Psoas muscle (tissue), 8 donors: ENCODE data around the gene PRR15. TPM values are rescaled to one million over a fixed set of nuclear protein-coding genes. Genes with fewer than 3 reads are reported as not detected.
"Not testable (repeated sequence)": the region's sequence is repeated elsewhere in the genome, so short reads cannot be mapped to it uniquely, and the experiment has no call there.

Experiments used
- ATAC-seq, 4 donors: fragments of 200-7000 bp; cut with Tn5 transposase; one replicate each; pipeline ENCODE4 v1.9.1; 2020; ENCODE audit warnings: moderate library complexity in 3 of 4, mild to moderate bottlenecking in 2 of 4
- DNase-seq, 2 donors: peaks; one replicate each; pipeline ENCODE4 v3.0.0-alpha.2; 2020
- H3K27ac ChIP-seq: fragments of 200-600 bp; one replicate; pipeline ENCODE4 v1.8.0; 2022
- H3K27me3 ChIP-seq, 3 donors: fragments of 200-600 bp in 1 of 3; one replicate each; pipeline versions ENCODE4 v1.6.1 to v1.8.0; 2013 to 2022; ENCODE audit warnings: low read length in 2 of 3, mild to moderate bottlenecking in 2 of 3, moderate library complexity in 1 of 3; ENCODE audit not compliant: insufficient read depth in 3 of 3
- H3K36me3 ChIP-seq, 2 donors: fragments of 200-600 bp in 1 of 2; one replicate each; pipeline versions ENCODE4 v1.6.1 to v1.8.0; 2013 to 2022; ENCODE audit warnings: low read depth in 1 of 2, mild to moderate bottlenecking in 1 of 2, moderate library complexity in 1 of 2; ENCODE audit not compliant: insufficient read depth in 1 of 2
- H3K4me1 ChIP-seq: fragments of 200-600 bp; one replicate; pipeline ENCODE4 v1.8.0; 2022
- H3K4me3 ChIP-seq: fragments of 200-600 bp; one replicate; pipeline ENCODE4 v1.8.0; 2022; ENCODE audit warnings: mild to moderate bottlenecking
- H3K9me3 ChIP-seq: fragments of 200-600 bp; one replicate; pipeline ENCODE4 v1.8.0; 2022
- WGBS, 3 donors: extraction: QIAGEN DNeasy Blood & Tissue Kit; methylation state at CpG; one replicate each; pipeline versions ENCODE4 v1.1.6 to v1.1.7; 2013; 5-methylcytosine and 5-hydroxymethylcytosine counted together
- intact Hi-C, 2 donors: fragments of 100-400 bp; cut with DNase I; formaldehyde crosslinking; loops; one replicate each; pipeline versions ENCODE4 v1.11.0 to v1.14.2; 2022
- polyA plus RNA-seq, 3 donors: library from polyadenylated mRNA; stranded (reverse); fragments of 200-250 nt; gene quantifications; one replicate each; pipeline ENCODE4 v1.2.3, GENCODE V29; 2013
- total RNA-seq, 4 donors: library from RNA; stranded (reverse); fragmentation: NEBNext Ultra II Directional in 2 of 4; extraction: Animal tissue kit (Norgen Biotek cat#: 25700) in 2 of 4; gene quantifications; one replicate each; pipeline versions ENCODE4 v1.2.1 to v1.2.4, GENCODE V29; 2021 to 2023
- TF ChIP-seq, protein P1 (sequence below): fragments of 200-600 bp; IDR thresholded peaks from one replicate; pipeline ENCODE4 v1.8.0; 2022; ENCODE audit warnings: antibody characterized with exemption
- donor health status: healthy with polysubstance abuse.
- donor health status: DM: no; HTN: no; CAD: no; lungs with moderate emphysema.
- donor health status: Bipolar disorder and iron deficiency.
- donor health status: healthy.
- donor health status: DM: yes; HTN: yes; CAD: no.
- donor health status: DM: no; HTN: no; CAD: no.
- donor health status: DM: no; HTN: no; CAD: no.
- donor health status: DM: yes; HTN: yes; CAD: no.

Gene PRR15
- total and polyA plus RNA-seq, 7 donors: 0.05 to 0.32 (median 0.10) TPM; not detected in 3

GRCh38 chr7:29527505-29528108 lies 36.0 kb upstream of the PRR15 start:
- no peak overlapping the region for H3K4me3 ChIP-seq
- 80 to 89% (median 85%) methylated on average over 4 of the region's 4 CpGs for WGBS, 3 donors
- H3K27me3 ChIP-seq: no peaks in the 10 kb centered on the region
- TF ChIP-seq, protein P1, sequence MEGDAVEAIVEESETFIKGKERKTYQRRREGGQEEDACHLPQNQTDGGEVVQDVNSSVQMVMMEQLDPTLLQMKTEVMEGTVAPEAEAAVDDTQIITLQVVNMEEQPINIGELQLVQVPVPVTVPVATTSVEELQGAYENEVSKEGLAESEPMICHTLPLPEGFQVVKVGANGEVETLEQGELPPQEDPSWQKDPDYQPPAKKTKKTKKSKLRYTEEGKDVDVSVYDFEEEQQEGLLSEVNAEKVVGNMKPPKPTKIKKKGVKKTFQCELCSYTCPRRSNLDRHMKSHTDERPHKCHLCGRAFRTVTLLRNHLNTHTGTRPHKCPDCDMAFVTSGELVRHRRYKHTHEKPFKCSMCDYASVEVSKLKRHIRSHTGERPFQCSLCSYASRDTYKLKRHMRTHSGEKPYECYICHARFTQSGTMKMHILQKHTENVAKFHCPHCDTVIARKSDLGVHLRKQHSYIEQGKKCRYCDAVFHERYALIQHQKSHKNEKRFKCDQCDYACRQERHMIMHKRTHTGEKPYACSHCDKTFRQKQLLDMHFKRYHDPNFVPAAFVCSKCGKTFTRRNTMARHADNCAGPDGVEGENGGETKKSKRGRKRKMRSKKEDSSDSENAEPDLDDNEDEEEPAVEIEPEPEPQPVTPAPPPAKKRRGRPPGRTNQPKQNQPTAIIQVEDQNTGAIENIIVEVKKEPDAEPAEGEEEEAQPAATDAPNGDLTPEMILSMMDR: no peak
- H3K9me3 ChIP-seq: no peaks in the 10 kb centered on the region
- intact Hi-C loops: no loop called here
- ATAC-seq (no peak), DNase-seq (no peak)
- no peak overlapping the region for H3K27ac ChIP-seq
- no peaks in the 10 kb centered on the region for H3K36me3 ChIP-seq
- H3K4me1 ChIP-seq: no peaks in the 10 kb centered on the region

- ATAC-seq, intact Hi-C loops, H3K4me3 ChIP-seq, H3K27ac ChIP-seq, H3K36me3 ChIP-seq, H3K27me3 ChIP-seq, H3K9me3 ChIP-seq, H3K4me1 ChIP-seq, DNase-seq: not testable (repeated sequence)
- WGBS, 3 donors: 71 to 83% (median 76%) methylated on average over 7 of the region's 7 CpGs
Observed at GRCh38 chr7:29528526-29528925, 35.1 kb upstream of the PRR15 start.

DNA sequence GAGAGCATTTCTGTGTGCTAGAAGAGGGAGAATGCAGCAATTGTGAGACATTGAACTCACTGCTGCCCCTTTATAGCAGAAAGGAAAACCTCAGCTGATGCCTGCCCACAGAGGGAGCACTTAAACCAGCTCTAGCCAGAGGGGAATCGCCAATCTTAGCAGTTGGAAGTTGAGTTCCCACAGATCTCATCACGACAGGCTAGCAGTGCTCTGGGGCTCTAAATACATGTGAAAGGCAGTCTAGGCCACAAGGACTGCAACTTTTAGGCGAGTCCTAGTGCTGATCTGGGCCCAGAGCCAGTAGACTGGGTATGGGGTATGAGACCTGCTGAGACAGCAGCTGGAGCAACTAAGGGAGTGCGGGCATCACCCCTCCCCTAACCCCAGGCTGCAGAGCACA lies 25.2 kb upstream of the PRR15 start:
- intact Hi-C loops: no loop called here
- Histone ChIP-seq H3K27me3 (no peaks in the 10 kb centered on the region), H3K27ac (no peak overlapping the region), H3K9me3 (no peaks in the 10 kb centered on the region), H3K4me1 (no peaks in the 10 kb centered on the region), H3K4me3 (no peak overlapping the region), H3K36me3 (no peaks in the 10 kb centered on the region)
- TF ChIP-seq, protein P1: no peak
- ATAC-seq (no peak), DNase-seq (no peak)
- WGBS, 3 donors: 50 to 56% (median 54%) methylated on average over 4 of the region's 4 CpGs

DNA sequence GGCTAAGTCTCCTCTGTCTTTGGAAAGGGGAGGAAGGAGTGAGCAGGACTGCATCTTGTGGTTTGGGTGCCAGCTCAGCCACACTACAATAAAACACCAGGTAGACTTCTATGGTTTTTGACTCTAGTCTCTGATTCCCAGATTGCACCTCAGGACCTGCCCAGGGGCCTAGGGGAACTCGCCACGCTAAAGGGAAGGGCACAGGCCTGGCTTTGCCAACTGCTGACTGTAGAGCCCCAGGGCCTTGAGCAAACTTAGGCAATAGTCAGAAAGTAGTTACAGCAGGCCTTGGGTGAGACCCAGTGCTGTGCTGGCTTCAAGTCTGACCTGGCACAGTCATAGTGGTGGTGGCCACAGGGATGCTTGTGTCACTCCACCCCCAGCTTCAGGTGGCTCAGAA lies 24.2 kb upstream of the PRR15 start:
- H3K4me3 ChIP-seq: no peak overlapping the region
- intact Hi-C loops: no loop called here
- TF ChIP-seq, protein P1: no peak
- ATAC-seq (no peak), DNase-seq (no peak)
- H3K27ac ChIP-seq: no peak overlapping the region
- no peaks in the 10 kb centered on the region for H3K27me3 ChIP-seq
- H3K36me3 ChIP-seq: no peaks in the 10 kb centered on the region
- peaks cover 4% of the 10 kb centered on the region for H3K9me3 ChIP-seq
- H3K4me1 ChIP-seq: no peaks in the 10 kb centered on the region
- WGBS, 3 donors: 97 to 100% (median 98%) methylated on average over 2 of the region's 2 CpGs

- H3K27me3 ChIP-seq: peaks cover 0 to 3% (median 0%) of the 10 kb centered on the region in 3 donors
- H3K9me3 ChIP-seq: peaks cover 4% of the 10 kb centered on the region
- H3K4me3 ChIP-seq: no peak overlapping the region
- 47 to 58% (median 51%) methylated on average over 3 of the region's 3 CpGs for WGBS, 3 donors
- DNase-seq (no peak), ATAC-seq (no peak)
- no peak overlapping the region for H3K27ac ChIP-seq
- intact Hi-C loops: no loop called here
- TF ChIP-seq, protein P1: no peak
- no peaks in the 10 kb centered on the region for H3K4me1 ChIP-seq
- H3K36me3 ChIP-seq: no peaks in the 10 kb centered on the region
Observed at GRCh38 chr7:29547421-29547820, 16.2 kb upstream of the PRR15 start.
